Measurements from ENCODE around the gene ZNF566.
A peak's percentile ranks its signal among the peaks of the same experiment; 100 is the strongest.
"Not testable (repeated sequence)": the region's sequence is repeated elsewhere in the genome, so short reads cannot be mapped to it uniquely, and the experiment has no call there.

Gene ZNF566

DNA sequence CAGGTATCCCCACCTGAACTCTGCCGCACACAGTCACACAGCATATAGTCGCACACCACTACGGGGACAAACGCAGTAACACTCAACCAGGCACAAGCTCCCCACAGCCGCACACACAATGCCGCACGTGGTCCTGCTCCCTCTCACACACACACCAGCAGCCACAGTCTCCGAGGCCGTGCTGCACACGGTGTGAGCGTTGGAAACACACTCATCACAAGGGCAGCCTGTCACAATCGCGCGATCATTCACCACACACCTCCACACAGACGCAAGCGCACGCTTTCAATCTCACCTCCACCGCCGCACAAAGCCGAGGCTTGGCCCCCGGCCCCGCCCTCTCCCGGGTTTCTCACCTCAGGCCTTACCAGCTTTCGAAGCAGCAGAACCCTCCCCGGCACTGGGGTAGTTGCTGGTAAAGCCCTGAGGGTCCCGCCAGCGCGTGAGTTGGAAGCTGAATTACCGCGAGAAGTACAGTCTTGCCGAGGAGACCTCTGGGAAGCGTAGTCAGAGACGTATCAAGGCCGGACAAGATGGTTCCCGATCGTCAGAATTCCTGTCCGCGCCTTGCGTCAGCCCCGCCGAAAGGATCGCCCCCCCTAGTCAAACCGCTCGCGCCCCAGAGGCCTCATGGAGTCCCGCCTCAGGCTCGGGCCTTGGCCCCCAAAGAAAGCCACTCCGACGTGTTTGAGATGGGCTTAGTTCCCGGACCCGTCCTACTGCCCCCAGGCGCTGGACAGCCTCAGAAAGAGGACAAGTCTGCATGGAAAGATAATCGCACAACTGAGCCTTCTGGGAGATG, at the start of gene ZNF566:
TSS of gene ZNF566 (minus strand) at position 444 of the 802 bp plus-strand sequence. CDS start 13,004 bp downstream, outside the sequence.
- peak; percentile 88 for DNase-seq (ENCODE audit: low read depth)

DNA sequence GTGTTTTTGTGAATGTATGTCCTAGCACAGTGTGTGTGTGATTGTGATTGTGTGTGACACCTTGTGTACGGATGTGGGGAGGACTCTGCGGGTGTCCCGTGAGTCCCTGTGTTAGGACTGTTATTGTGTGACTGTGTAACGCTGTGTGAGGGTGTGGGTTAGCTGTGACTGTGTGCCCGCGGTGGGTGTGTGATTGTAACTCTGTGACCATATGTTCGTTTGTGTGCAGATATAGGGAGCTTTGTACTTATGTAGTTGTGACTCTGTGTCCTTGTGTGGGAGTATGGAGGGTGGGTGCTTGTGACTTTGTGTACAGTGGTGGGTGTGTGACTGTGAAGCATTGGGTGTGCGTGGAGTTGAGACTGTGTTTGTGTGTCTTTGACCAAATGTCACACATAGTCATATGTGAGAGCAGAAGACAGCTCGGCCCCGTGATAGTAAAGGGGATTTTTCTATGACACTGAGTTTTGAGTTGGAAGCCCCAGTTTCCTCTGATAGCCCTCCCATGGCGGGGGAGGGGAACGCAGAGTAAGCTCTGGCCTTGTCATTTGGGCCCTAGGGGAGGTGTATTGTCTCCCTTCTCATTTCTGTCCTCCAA, 39.7 kb upstream of the ZNF566 start:
- peak; percentile 0 for DNase-seq (ENCODE audit: low read depth)

DNA sequence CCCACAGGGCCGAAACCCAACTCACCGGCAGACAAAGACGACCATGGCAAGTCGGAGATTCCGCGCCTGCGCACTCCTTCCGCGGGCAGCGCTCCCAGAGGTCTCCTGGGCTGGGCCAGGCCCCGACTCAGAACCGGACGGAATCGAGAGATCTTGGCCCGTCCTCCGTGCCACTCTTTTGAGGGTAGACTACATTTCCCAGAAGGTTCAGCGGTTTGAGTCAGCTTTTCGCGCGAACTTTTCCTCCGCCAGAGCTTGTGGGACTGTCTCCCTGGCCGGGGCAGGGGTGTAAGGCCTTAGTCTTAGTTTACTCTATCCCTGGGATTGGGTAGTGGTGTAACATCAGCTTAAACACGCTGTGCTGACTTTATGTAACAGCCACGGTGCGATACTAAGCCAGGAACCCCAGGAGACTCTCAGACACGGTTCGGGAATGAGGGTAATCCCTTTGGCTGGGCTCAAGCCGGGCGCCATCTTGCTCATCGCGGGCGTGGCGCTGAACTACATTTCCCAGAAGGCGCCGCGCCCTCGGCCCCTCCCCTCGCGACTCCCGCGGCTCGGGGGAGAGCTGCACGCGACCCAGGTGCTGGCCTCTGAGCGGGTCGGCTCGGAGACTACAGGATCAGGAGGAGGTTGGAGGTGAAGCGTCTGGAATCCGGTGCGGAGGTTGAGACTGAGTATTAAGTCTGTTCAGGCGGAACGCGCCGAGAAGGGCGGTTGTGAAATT, 39.0 kb upstream of the ZNF566 start, which contains the start of gene ZNF260:
TSS of gene ZNF260 (minus strand) at position 78 of the 727 bp plus-strand sequence. CDS start 13,033 bp downstream, outside the sequence.
- DNase-seq (ENCODE audit: low read depth): peak; percentile 92

- DNase-seq (ENCODE audit: low read depth): no peak
Observed at GRCh38 chr19:36527873-36528193, 38.5 kb upstream of the ZNF566 start.

GRCh38 chr19:36527341-36527740, 38.0 kb upstream of the ZNF566 start:
- DNase-seq (ENCODE audit: low read depth): no peak

GRCh38 chr19:36526581-36526980, 37.2 kb upstream of the ZNF566 start:
- no peak for DNase-seq (ENCODE audit: low read depth)

DNA sequence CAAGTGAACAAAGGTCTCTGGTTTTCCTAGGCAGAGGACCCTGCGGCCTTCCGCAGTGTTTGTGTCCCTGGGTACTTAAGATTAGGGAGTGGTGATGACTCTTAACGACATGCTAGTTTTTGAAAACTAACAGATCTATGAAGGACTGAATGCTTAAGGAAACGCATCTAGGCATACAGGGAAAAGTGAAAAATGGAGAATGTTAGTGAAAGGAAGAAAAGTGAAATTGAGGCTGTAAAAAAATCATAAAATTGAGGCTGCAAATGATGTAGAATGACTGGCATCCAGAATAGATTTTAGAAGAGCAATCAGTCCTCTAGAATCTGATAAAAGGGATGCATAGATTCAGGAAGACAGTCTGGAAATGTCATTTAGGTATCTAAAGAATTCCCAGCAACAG, 35.3 kb upstream of the ZNF566 start:
- no peak for DNase-seq (ENCODE audit: low read depth)

GRCh38 chr19:36514012-36514612, 24.8 kb upstream of the ZNF566 start:
- no peak for DNase-seq (ENCODE audit: low read depth)

DNA sequence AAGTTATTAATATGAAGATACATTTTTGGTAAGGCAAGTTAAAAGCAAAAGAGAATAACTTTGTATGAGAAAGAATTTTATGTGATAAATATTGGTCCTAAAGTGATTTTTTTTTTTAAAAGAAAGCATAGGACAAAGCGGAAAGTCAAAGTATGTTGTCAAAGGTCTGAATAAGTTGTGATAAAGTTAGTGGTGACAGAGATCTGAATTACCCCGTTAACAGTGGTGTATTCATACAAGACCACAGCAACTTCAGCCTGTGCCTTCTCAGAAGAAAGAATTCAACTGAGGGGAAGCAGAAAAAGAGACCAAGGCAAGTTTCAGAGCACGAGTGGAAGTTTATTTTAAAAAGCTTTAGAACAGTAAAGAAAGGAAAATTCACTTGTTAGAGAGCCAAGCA, 19.0 kb upstream of the ZNF566 start:
- DNase-seq (ENCODE audit: low read depth): no peak

DNA sequence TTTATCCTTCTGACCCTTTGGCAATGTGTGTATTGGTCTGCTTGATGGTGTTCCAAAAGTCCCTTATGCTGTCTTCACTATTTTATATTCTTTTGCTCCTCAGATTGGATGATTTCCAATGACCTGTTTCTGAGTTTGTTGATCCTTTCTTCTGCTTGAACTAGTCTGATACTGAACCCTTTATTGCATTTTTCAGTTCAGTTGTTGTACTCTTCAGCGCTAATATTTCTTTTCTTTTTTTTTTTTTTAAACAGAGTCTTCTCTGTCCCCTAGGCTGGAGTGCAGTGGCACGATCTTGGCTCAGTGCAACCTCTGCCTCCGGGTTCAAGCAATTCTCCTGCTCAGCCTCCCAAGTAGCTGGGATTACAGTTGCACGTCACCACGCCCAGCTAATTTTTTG, 12.6 kb upstream of the ZNF566 start:
- no peak for DNase-seq (ENCODE audit: low read depth)

DNA sequence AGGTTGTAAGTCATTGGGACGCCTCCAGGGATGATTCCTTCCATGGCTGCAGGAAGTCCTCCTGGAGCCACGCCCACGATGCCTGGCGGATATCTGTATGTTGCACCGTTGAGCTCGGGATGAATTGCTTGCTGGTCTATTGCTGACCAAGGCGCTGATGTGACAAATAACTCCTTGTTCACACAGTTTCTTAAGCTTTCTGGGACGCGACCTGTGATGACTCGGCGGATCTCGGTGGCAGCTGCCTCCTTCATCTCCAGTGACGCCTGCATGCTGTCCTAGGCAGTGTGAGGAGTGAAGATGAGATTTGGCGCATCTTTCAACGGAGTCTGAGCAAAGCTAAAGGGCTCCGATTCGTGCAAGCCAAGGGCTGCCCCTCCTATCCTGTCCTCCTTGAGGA, 7.6 kb upstream of the ZNF566 start:
- no peak for DNase-seq (ENCODE audit: low read depth)

GRCh38 chr19:36492689-36493453, 3.5 kb upstream of the ZNF566 start:
- not testable (repeated sequence) for DNase-seq (ENCODE audit: low read depth)

DNA sequence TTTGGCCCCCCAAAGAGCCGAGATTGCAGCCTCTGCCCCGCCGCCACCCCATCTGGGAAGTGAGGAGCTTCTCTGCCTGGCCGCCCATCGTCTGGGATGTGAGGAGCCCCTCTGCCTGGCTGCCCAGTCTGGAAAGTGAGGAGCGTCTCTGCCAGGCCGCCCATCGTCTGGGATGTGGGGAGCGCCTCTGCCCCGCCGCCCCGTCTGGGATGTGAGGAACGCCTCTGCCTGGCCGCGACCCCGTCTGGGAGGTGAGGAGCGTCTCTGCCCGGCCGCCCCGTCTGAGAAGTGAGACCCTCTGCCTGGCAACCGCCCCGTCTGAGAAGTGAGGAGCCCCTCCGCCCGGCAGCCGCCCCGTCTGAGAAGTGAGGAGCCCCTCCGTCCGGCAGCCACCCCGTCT, 1.5 kb upstream of the ZNF566 start:
- DNase-seq (ENCODE audit: low read depth): not testable (repeated sequence)

GRCh38 chr19:36489920-36490415, 607 bp upstream of the ZNF566 start:
- DNase-seq (ENCODE audit: low read depth): peak; percentile 51

DNA sequence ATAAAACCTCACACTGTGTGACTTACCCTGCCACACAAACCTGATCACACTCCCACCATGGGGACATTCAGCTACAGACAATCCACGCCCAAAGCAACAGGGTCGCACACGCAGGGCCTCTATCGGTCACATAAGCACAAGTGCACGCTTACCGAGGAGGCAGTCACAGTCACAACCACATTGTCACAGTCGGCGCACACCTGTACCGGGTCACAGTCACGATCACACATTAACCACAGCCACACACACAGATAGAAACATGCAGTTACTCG, 579 bp downstream of the ZNF566 start:
- peak; percentile 23 for DNase-seq (ENCODE audit: low read depth)

- no peak for DNase-seq (ENCODE audit: low read depth)
Observed at GRCh38 chr19:36488118-36488845, 1.1 kb downstream of the ZNF566 start.

DNA sequence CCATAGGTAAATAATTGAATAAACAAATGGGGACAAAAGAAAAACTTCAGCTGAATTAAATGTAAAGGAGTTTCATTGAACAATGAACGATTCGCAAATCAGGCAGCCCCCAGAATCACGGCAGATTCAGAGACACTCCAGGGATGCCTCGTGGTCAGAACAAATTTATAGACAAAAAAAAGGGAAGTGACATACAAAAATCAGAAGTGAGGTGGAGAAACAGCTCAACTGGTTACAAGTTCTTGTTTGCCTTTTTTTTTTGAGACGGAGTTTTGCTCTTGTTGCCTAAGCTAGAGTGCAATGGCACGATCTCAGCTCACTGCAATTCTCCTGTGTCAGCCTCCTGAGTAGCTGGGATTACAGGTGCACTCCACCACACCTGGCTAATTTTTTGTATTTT, 5.7 kb downstream of the ZNF566 start:
- DNase-seq (ENCODE audit: low read depth): no peak

- no peak for DNase-seq (ENCODE audit: low read depth)
Observed at GRCh38 chr19:36482876-36483275, 6.5 kb downstream of the ZNF566 start.

DNA sequence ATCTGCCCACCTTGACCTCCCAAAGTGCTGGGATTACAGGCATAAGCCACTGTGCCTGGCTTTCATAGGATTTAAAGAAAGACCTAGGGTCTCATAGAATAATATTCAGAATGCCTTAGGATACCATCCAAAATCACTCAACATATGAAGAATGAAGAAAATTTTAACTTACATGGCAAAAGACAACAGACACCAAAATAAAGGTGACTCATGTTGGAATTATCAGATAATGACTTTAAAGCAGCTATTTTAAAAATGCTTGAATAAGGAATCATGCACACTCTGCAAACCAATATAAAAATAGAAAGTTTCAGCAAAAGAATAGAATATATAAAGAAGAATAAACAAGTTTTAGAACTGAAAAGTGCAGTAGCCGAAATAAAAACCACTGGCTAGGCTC, 29.3 kb downstream of the ZNF566 start:
- no peak for DNase-seq (ENCODE audit: low read depth)

DNA sequence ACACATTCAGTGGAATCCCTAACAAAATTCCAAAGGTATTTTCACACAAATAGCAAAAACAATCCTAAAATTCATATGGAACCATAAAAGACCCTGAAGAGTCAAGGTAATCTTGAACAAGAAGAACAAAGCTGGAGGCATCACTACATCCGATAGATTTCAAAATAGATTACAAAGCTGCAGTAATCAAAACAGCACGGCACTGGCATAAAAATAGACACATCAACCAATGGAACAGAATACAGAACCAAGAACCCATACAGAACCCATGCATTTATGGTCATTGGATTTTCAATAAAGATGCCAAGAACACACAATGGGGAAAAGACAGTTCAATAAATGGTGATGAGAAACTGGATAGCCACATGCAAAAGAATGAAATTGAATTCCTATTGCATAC, 32.5 kb downstream of the ZNF566 start:
- DNase-seq (ENCODE audit: low read depth): no peak

DNA sequence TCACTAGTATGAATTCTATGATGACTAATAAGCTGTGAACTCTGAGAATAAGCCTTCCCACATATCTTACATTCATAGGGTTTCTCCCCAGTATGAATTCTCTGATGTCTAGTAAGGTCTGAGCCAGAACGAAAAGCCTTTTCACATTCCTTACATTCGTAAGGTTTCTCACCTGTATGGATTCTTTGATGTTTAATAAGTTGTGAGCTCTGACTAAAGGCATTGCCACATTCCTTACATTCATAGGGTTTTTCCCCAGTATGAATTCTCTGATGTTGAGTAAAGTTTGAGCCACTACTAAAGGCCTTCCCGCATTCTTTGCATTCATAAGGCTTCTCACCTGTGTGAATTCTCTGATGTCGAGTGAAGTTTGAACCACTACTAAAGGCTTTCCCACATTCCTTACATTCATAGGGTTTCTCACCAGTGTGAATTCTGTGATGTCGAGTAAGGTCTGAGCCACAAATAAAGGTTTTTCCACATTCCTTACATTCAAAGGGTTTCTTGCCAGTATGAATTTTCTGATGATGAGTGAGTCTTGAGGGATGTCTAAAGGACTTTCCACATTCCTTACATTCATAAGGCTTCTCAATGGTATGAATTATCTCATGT, 40.2 kb downstream of the ZNF566 start:
- no peak for DNase-seq (ENCODE audit: low read depth)
